GM18499 (cell line): ENCODE measurements around the gene MYO15B.

ENCODE experiments used
- ATAC-seq: cut with Tn5 transposase; IDR thresholded peaks from one replicate; pipeline ENCODE4 v1.9.1; 2021; ENCODE audit warnings: moderate number of reproducible peaks; ENCODE audit not compliant: insufficient read depth, unreplicated experiment

Gene MYO15B

GRCh38 chr17:75587675-75588595 is at the start of gene MYO15B:
Gene MYO15B (plus strand): TSS chr17:75587800. CDS start chr17:75588058, 258 bp downstream.
- ATAC-seq: no peak

- ATAC-seq: no peak
Measured at GRCh38 chr17:75539967-75540729, 47.5 kb upstream of the MYO15B start.

GRCh38 chr17:75540923-75541503 is 46.6 kb upstream of the MYO15B start:
- ATAC-seq: no peak

- ATAC-seq: no peak
Measured at GRCh38 chr17:75542229-75542628, 45.4 kb upstream of the MYO15B start.

- ATAC-seq: no peak
Measured at GRCh38 chr17:75542728-75543336, 44.8 kb upstream of the MYO15B start.

GRCh38 chr17:75544250-75544649 is 43.4 kb upstream of the MYO15B start:
- no peak for ATAC-seq

- ATAC-seq: no peak
Measured at GRCh38 chr17:75546181-75546580, 41.4 kb upstream of the MYO15B start.

GRCh38 chr17:75547091-75547490 is 40.5 kb upstream of the MYO15B start:
- ATAC-seq: no peak

- no peak for ATAC-seq
Measured at GRCh38 chr17:75548813-75549212, 38.8 kb upstream of the MYO15B start.

- ATAC-seq: no peak
Measured at GRCh38 chr17:75549246-75550138, 38.1 kb upstream of the MYO15B start.

GRCh38 chr17:75550139-75550465 is 37.5 kb upstream of the MYO15B start:
- ATAC-seq: no peak

- no peak for ATAC-seq
Measured at GRCh38 chr17:75551266-75551665, 36.3 kb upstream of the MYO15B start.

GRCh38 chr17:75552425-75553294 is 34.9 kb upstream of the MYO15B start:
- no peak for ATAC-seq

GRCh38 chr17:75553295-75554110 is 34.1 kb upstream of the MYO15B start:
- ATAC-seq: no peak

GRCh38 chr17:75555679-75556153 is 31.9 kb upstream of the MYO15B start:
- ATAC-seq: no peak

GRCh38 chr17:75557075-75557851 is 30.3 kb upstream of the MYO15B start:
- ATAC-seq: no peak
